CD4-positive, CD25-positive, alpha-beta regulatory T cell (primary cell): Measurements from ENCODE around the gene ERGIC1. TPM values are rescaled to one million over a fixed set of nuclear protein-coding genes. Genes with fewer than 3 reads are reported as not detected.
A peak's percentile ranks its signal among the peaks of the same experiment; 100 is the strongest.

ENCODE experiments used
- ATAC-seq, 2 donors: fragments of 150-1000 bp; cut with Tn5 transposase; one replicate each; pipeline ENCODE4 v1.10.0; 2021; ENCODE audit warnings: low read depth in 2 of 2, moderate number of reproducible peaks in 2 of 2, moderate library complexity in 1 of 2
- DNase-seq, 3 donors: peaks; one replicate each; pipeline versions ENCODE4 v3.0.0 to v3.0.0-alpha.2; 2012 to 2022; ENCODE audit warnings: mixed read lengths in 1 of 3
- H3K27ac ChIP-seq: one replicate; pipeline ENCODE4 v1.7.0; 2013; ENCODE audit warnings: mild to moderate bottlenecking, low read length; ENCODE audit not compliant: insufficient read depth, poor library complexity, severe bottlenecking
- H3K27me3 ChIP-seq: one replicate; pipeline ENCODE4 v1.7.0; 2013; ENCODE audit warnings: low read length; ENCODE audit not compliant: control insufficient read depth, insufficient read depth
- H3K36me3 ChIP-seq: one replicate; pipeline ENCODE4 v1.7.0; 2013; ENCODE audit warnings: mild to moderate bottlenecking, low read length, moderate library complexity; ENCODE audit not compliant: control insufficient read depth, insufficient read depth
- H3K4me1 ChIP-seq: 2 replicates; pipeline ENCODE4 v1.7.0; 2013; ENCODE audit warnings: mild to moderate bottlenecking, low read length; ENCODE audit not compliant: insufficient read depth, control insufficient read depth, poor library complexity, severe bottlenecking
- H3K4me3 ChIP-seq: one replicate; pipeline ENCODE4 v1.7.0; 2013; ENCODE audit warnings: low read depth, mild to moderate bottlenecking, low read length, moderate library complexity
- H3K9me3 ChIP-seq, 2 experiments: 1 replicate in 1 of 2; 2 replicates in 1 of 2; pipeline ENCODE4 v1.7.0; 2013; ENCODE audit warnings: low read length in 2 of 2, mild to moderate bottlenecking in 1 of 2, moderate library complexity in 1 of 2; ENCODE audit not compliant: control insufficient read depth in 2 of 2
- H3K27ac Mint-ChIP-seq, 3 donors: one replicate each; pipeline ENCODE4 v1.8.0; 2020 to 2022; ENCODE audit warnings: mild to moderate bottlenecking in 3 of 3, mixed read lengths in 3 of 3, moderate library complexity in 2 of 3
- H3K27me3 Mint-ChIP-seq: one replicate; pipeline ENCODE4 v1.8.0; 2022; ENCODE audit warnings: mild to moderate bottlenecking, mixed read lengths
- H3K36me3 Mint-ChIP-seq: one replicate; pipeline ENCODE4 v1.8.0; 2020; ENCODE audit warnings: mixed read lengths
- H3K4me1 Mint-ChIP-seq, 4 donors: one replicate each; pipeline ENCODE4 v1.8.0; 2020 to 2022; ENCODE audit warnings: mixed read lengths in 4 of 4, mild to moderate bottlenecking in 1 of 4
- H3K4me3 Mint-ChIP-seq, 4 donors: one replicate each; pipeline ENCODE4 v1.8.0; 2020 to 2022; ENCODE audit warnings: mild to moderate bottlenecking in 4 of 4, mixed read lengths in 4 of 4, moderate library complexity in 3 of 4
- H3K9me3 Mint-ChIP-seq, 7 donors: one replicate each; pipeline ENCODE4 v1.8.0; 2020 to 2022; ENCODE audit warnings: mixed read lengths in 7 of 7, mild to moderate bottlenecking in 3 of 7, moderate library complexity in 2 of 7
- polyA plus RNA-seq, 4 donors: library from polyadenylated mRNA; unstranded; fragments of 300-500 nt; fragmentation: Illumina TruSeq; gene quantifications; one replicate each; pipeline ENCODE4 v1.2.3, GENCODE V29; 2021
- total RNA-seq: library from RNA; stranded (reverse); gene quantifications from one replicate; pipeline ENCODE4 v1.2.3, GENCODE V29; 2022

ERGIC1 gene
- total and polyA plus RNA-seq, 5 donors from 2014 or later, result 15.7 to 58.4 (median 19.9) TPM

GRCh38 chr5:172901012-172901780 lies 67.1 kb downstream of the ERGIC1 start:
- Histone ChIP-seq H3K36me3 (peaks cover 20% of the 10 kb centered on the region), H3K9me3 (no peaks in the 10 kb centered on the region), H3K4me3 (no peak overlapping the region), H3K27ac (no peak overlapping the region), H3K4me1 (no peaks in the 10 kb centered on the region), H3K27me3 (no peaks in the 10 kb centered on the region)
- H3K27me3 Mint-ChIP-seq, result no peaks in the 10 kb centered on the region
- H3K4me3 Mint-ChIP-seq, result no peak overlapping the region
- DNase-seq, result no peak
- H3K9me3 Mint-ChIP-seq, result no peaks in the 10 kb centered on the region
- H3K27ac Mint-ChIP-seq, result peak overlapping the region in 1 of 3 donors; percentile 63
- H3K4me1 Mint-ChIP-seq, result peaks cover 0 to 10% (median 1%) of the 10 kb centered on the region in 4 donors
- no peak for ATAC-seq
- H3K36me3 Mint-ChIP-seq, result peaks cover 27% of the 10 kb centered on the region

- Histone ChIP-seq H3K4me1 (no peaks in the 10 kb centered on the region), H3K27ac (no peak overlapping the region), H3K4me3 (no peak overlapping the region), H3K9me3 (no peaks in the 10 kb centered on the region), H3K27me3 (no peaks in the 10 kb centered on the region), H3K36me3 (peaks cover 20% of the 10 kb centered on the region)
- Mint-ChIP-seq H3K9me3 (no peaks in the 10 kb centered on the region), H3K36me3 (peaks cover 27% of the 10 kb centered on the region), H3K4me3 (no peak overlapping the region), H3K4me1 (peaks cover 0 to 8% (median 1%) of the 10 kb centered on the region in 4 donors), H3K27me3 (no peaks in the 10 kb centered on the region), H3K27ac (no peak overlapping the region)
- no peak for DNase-seq
- ATAC-seq, result no peak
These were observed 67.9 kb downstream of the ERGIC1 start for GRCh38 chr5:172901788-172902496.

- Mint-ChIP-seq H3K27ac (peak overlapping the region in 1 of 3 donors; percentile 11), H3K36me3 (peaks cover 27% of the 10 kb centered on the region), H3K4me1 (peaks cover 0 to 3% (median 1%) of the 10 kb centered on the region in 4 donors), H3K9me3 (no peaks in the 10 kb centered on the region), H3K27me3 (no peaks in the 10 kb centered on the region), H3K4me3 (no peak overlapping the region)
- Histone ChIP-seq H3K4me1 (no peaks in the 10 kb centered on the region), H3K9me3 (no peaks in the 10 kb centered on the region), H3K27ac (no peak overlapping the region), H3K27me3 (no peaks in the 10 kb centered on the region), H3K36me3 (peaks cover 15% of the 10 kb centered on the region), H3K4me3 (no peak overlapping the region)
- ATAC-seq, result no peak
- DNase-seq, result no peak
These were observed 68.7 kb downstream of the ERGIC1 start for GRCh38 chr5:172902497-172903472.

GRCh38 chr5:172903790-172904189 lies 69.7 kb downstream of the ERGIC1 start:
- Histone ChIP-seq H3K4me3 (no peak overlapping the region), H3K27ac (no peak overlapping the region), H3K27me3 (no peaks in the 10 kb centered on the region), H3K9me3 (no peaks in the 10 kb centered on the region), H3K36me3 (peaks cover 10% of the 10 kb centered on the region), H3K4me1 (no peaks in the 10 kb centered on the region)
- Mint-ChIP-seq H3K36me3 (peaks cover 24% of the 10 kb centered on the region), H3K9me3 (no peaks in the 10 kb centered on the region), H3K27ac (no peak overlapping the region), H3K27me3 (no peaks in the 10 kb centered on the region), H3K4me3 (no peak overlapping the region), H3K4me1 (peaks cover 0 to 3% (median 0%) of the 10 kb centered on the region in 4 donors)
- DNase-seq (no peak), ATAC-seq (no peak)

- H3K4me3 Mint-ChIP-seq, result no peak overlapping the region
- no peaks in the 10 kb centered on the region for H3K4me1 Mint-ChIP-seq
- peak overlapping the region in 1 of 3 donors; percentile 47 for H3K27ac Mint-ChIP-seq
These were observed 70.2 kb downstream of the ERGIC1 start for GRCh38 chr5:172904312-172904642.

GRCh38 chr5:172904643-172905345 lies 70.7 kb downstream of the ERGIC1 start:
- DNase-seq, result no peak
- Mint-ChIP-seq H3K27me3 (no peaks in the 10 kb centered on the region), H3K4me3 (no peak overlapping the region), H3K4me1 (no peaks in the 10 kb centered on the region), H3K36me3 (peaks cover 20% of the 10 kb centered on the region), H3K27ac (peak overlapping the region in 1 of 3 donors; percentile 47), H3K9me3 (no peaks in the 10 kb centered on the region)
- Histone ChIP-seq H3K4me1 (no peaks in the 10 kb centered on the region), H3K27ac (no peak overlapping the region), H3K9me3 (no peaks in the 10 kb centered on the region), H3K27me3 (no peaks in the 10 kb centered on the region), H3K36me3 (peaks cover 7% of the 10 kb centered on the region), H3K4me3 (no peak overlapping the region)
- no peak for ATAC-seq

More at GRCh38 chr5:172904312-172904642, 70.2 kb downstream of the ERGIC1 start:
- Mint-ChIP-seq H3K36me3 (peaks cover 21% of the 10 kb centered on the region), H3K27me3 (no peaks in the 10 kb centered on the region), H3K9me3 (no peaks in the 10 kb centered on the region)
- Histone ChIP-seq H3K4me3 (no peak overlapping the region), H3K4me1 (no peaks in the 10 kb centered on the region), H3K27me3 (no peaks in the 10 kb centered on the region), H3K36me3 (peaks cover 7% of the 10 kb centered on the region), H3K27ac (no peak overlapping the region), H3K9me3 (no peaks in the 10 kb centered on the region)
- ATAC-seq, result no peak
- no peak for DNase-seq
